Measurements from ENCODE around the gene SP110. TPM values are rescaled to one million over a fixed set of nuclear protein-coding genes. Genes with fewer than 3 reads are reported as not detected.

Gene SP110
- total and polyA plus RNA-seq, 2 of the 8 experiments (the other 6 are each of a cell fraction or from before 2014, with no cell fraction given) = 3.1 to 7.1 TPM

GRCh38 chr2:230219419-230220331 lies at the start of gene SP110 (continued):
- TF ChIP-seq MAX (IDR thresholded peaks at IDR 0.05) = 0 out of 2 replicates have a peak, but pooled peaks have one; percentile 9
- TF ChIP-seq BRCA1 (IDR thresholded peaks at IDR 0.05; ENCODE audit: low read depth, low read length) = no peak
